NK-92 (cell line): ENCODE data around the gene RBMS1.
"Not testable (repeated sequence)": the region's sequence is repeated elsewhere in the genome, so short reads cannot be mapped to it uniquely, and the experiment has no call there.

Source experiments
- DNase-seq: peaks from one replicate; lab custom pipeline; 2025; ENCODE audit not compliant: unreplicated experiment; lab: John Stamatoyannopoulos, UW

The RBMS1 gene

DNA sequence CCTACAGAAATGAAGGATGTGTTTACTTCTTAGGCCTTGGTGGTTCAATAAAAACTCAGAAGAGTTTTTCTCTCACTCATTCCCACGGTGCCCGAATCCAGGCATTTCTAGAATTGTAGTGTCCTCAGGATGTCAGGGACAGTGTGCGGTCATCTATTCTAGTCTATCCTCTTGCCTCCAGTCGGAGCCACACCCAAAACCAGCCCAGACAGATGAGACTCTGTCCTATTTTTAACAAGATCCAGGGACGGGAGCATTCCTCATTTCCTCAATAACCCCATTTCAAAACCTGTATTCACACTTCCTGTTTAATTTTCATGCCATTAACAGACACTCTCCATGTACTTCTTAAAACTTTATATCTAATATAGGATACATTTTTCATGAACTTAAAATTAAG lies 11.6 kb upstream of the RBMS1 start:
- no peak for DNase-seq

DNA sequence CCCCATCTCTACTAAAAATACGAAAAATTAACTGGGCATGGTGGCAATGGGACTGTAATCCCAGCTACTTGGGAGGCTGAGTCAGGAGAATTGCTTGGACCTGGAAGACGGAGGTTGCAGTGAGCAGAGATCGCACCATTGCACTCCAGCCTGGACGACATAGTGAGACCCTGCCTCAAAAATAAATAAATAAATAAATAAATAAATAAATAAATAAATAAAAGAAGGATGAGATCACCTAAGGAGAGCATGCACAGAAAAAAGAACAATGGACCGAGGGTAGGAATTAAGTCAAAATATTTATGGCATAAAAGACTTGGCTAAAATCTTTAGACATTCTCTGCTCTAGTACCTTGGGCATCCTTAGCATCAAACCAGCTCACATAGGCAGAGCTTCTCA lies 8.9 kb upstream of the RBMS1 start:
- DNase-seq = no peak

DNA sequence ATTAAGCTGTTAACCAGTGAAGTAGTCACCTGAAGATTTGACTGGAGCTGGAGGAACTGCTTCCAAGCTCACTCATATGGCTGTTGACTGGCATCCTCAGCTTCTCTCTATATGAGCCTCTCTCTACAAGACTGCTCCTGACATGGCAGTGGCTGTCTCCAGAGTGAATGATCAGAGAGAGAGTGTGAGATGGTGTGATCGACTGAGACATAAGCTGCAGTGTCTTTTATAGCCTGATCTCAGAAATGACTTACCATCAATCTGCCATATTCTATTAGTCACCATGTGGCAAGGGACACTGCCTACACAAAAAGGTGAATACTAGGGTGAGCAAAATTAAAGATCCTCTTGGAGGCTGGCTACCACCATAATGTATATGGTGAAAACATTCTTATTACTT lies 7.8 kb upstream of the RBMS1 start:
- no peak for DNase-seq

DNA sequence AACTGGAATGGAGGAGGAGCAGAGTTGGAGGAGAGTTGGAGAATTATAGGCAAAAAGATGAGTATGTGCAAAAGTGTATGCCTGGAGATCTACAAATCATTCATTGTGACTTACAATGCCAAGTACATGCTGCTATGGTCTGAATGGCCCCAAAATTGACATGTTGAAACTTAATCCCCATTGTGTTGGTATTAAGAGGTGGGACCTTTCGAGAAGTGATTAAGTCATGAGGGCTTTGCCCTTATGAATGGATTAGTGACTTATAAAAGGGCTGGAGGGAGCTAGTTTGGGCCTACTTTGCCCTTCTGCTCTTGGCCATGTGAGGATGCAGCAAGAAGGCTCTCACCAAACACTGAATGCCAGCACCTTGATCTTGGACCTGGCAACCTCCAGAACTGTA lies 6.3 kb upstream of the RBMS1 start:
- no peak for DNase-seq

DNA sequence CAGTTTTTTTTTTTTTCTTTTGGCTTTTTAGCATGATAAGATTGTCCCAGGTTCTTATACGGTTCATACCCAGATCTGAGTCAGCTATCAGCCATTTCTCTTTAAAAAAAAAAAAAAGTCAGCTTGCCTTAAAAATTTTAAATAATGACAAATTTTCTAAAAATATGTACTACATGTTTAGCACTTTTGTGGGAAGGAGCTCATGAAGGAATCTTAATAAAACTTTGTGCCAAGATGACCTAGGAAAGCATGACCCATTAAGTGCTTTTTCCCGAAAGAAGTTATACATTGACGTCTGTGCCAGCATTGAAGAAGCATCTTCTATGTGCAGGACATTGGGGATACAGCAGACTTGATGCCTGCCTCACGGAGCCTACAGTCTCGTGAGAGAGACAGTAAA lies 4.5 kb upstream of the RBMS1 start:
- no peak for DNase-seq

DNA sequence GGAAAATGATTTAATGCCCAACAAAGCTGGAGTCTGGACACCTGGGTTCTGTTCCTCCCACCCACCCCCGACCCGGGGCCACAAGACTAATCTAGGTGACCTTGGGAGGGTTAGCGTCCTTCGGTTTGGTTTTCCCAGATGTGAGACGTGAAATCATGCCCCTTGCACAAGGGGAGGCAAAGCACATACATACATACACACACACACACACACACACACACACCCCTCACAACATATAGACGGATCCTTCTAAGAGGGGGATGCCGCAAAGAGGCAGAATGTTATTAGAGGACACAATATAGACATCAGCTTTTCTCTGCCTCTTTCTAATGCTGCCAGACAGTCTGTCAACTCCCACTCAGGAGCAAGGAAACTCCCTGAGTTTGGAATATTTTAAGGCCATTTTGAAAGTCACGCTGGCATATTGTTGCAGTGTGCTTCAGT lies 616 bp upstream of the RBMS1 start:
- no peak for DNase-seq

DNA sequence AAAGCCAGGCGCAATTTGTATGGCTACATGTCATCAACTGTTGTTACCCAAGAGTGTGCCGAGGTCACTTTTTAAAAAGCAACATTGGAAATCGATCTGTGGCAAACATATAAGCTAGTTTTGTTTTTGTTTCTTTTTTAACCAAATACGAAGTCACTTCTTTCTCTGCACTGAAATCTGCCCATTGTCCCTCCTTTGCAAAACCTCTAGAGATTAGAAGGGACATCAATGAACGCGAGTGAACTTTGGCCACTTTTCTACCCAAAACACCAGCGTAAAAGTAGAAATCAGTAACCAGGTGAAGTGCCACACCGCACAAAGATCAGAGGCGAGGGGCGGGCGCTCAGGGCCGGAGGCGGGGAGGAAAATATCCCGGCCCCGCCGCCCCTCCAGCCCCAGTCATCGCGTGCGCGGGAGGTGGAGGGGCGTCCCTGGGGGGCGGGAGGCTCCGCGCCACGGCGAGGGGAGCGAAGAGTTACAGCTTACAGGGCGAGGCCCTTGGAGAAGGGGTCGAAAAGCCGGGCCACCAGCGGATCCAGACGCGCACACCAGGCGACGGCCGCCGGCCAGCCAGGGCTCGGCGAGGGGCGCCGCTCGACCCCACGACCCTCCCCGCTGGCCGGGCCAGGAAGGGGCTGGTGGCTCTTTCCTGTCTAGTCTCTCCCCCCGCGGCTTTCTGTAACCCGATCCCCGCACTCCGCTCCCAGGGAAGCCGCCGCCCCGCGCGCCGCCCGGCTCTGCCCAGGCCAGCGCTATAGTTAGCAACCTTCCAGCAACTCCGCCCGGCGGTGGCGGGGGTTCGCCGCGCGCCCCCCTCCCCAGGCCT lies 993 bp downstream of the RBMS1 start:
- no peak for DNase-seq

DNA sequence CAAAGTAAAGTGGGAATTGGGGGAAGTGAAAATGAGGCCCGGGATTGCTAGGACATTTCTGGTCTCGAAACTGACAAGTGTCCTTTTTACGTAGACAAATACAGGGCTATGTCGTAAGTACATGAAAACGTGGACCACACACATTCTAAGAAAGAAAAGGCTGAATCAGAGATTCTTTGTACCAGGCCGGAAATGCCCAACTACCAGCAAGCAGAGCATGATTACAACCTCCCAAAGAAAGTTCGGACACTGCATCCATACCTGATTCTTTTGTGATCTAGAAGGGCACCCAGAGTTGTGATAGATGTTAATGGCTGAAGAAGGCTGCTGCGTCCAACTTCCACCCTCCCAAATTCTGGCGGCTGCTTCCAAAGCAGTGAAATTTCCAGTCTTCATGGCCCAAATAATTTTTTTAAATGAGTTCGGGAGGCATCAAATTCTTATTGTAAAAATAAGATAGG lies 1.7 kb downstream of the RBMS1 start:
- DNase-seq = no peak

DNA sequence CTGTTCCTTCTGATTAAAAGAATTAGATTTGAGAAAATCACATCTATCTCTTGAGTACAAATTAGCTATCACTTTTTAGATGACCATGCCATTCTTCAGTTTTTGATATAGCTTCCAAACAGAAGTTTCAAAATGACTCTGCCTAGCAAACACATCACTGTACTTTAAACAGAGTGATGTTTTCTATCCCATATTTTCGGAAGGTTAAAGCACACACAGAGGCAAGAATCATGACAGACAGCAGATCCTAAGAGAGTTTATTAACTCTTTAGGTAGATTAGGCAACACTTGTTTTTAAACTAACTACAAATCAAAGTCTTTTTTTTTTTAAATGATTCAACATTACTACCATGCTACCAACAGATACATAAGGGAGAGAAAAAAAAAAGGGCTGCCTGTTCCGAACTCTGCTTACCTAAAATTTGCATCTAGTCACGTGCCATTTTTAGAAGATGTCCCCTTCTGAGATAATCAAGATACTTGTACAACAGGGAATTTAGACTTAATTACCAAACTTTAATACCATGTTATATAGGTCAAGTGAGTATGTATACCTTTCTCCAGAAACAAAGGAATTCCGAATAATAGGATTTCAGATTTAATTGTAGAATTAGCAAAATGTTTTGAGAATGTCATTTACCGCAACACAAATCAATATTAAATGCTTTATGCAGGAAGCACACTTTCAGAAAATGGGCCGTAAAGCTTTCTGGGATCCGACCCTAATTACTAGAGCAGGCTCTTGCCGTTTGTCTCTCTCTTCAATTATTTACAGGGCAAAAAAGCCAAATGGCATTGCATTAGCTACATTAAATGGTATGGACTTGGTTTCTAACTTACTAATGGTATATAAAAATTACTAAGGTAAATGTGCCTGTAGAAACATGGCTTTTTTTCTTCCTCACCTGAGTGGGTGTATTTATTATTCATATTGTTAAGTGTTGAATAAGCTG lies 2.6 kb downstream of the RBMS1 start:
- DNase-seq = no peak

DNA sequence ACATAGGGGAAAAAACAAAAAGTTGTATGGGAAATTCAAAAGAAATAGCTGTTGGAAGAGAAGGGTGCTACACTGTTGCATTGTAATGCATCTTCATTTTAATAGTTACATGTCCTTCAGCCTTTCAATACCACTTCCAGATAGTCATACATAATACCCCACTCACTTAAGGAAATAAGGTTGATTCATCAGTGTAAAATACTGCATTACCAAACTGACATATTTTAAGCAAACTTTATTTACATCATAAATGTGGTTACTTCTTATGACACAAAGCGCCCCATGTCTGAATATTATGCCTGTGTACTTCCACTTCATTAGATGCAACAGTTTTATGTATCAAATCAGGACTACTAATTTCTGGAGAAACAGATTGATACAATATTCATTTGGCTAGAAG lies 4.5 kb downstream of the RBMS1 start:
- no peak for DNase-seq

DNA sequence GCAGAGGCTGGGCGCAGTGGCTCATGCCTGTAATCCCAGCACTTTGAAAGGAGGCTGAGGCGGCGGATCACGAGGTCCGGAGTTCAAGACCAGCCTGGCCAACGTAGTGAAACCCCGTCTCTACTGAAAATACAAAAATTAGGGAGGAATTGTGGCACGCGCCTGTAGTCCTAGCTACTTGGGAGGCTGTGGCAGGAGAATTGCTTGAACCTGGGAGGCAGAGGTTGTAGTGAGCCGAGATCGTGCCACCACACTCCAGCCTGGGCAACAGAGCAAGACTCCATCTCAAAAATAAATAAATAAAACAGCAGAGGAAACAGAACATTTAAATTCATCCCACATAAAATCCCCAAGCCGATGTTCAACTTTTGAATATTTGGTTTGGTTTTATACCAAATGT lies 5.3 kb downstream of the RBMS1 start:
- not testable (repeated sequence) for DNase-seq

DNA sequence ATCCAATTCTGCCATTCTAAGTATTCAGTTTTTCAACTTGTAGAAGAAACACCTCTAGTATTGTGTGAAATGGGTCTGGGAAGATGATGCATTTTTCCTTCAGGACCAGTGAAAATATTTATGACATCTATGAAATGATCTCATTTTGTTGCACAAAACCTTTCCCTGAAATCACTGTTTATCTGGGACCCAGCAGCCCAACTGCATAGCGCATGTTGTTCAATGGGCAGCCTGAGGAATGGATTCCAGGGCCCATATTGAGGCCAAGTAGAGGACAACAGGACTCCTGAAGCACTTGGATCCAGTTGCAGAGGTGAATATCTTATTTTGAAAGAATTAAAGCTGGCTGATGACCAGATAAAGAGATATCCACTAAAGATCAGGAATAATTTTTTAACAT lies 7.3 kb downstream of the RBMS1 start:
- DNase-seq = no peak

DNA sequence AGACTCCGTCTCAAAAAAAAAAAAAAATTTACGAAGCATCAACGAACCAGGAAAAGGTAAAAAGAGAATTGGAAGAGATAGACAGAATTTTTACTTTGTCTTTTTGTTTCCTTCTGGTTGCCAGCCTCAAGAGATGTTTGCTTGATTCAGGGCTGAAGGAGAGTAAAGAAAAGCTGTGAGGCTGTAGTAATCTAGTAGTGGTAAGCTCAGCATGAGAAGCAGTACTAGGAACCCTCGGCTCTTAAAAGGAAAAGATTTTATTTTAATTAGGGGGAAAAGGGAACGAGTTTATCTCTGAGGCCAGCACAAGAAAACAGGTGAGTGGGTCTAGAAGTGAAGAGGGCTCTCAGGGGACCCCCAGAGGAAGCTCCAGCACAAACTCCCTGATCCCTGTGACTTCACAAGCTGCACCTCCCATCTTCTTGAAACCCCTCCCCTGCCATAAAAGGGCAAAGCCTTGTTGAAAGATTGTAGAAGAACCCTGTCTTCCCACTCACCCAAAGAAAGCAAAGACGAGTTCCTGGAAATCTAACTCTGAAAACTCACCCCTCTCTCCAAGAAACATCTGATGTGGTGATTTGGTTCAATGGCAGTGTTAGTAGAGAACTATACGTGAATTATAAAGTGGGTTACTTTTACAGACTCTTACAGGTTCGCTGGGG lies 8.6 kb downstream of the RBMS1 start:
- no peak for DNase-seq

DNA sequence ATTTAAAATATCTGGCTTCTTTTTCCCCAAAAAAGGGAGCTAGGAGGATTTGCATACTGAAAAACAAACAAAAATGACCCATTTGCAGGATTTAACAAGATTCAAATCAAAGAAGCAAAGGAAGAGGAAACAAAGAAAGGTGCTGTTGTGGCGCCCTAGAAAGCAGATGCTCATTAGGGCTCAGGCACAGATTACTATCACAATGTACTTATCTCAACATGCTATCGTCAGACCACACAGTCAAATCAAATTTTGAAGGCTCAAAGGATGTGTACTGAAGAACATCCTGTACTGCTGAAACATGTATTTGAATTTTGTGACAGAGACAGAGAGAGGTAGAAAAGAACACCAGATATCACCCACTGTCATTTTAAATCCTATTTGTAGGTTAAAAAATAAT lies 10.9 kb downstream of the RBMS1 start:
- DNase-seq = no peak

DNA sequence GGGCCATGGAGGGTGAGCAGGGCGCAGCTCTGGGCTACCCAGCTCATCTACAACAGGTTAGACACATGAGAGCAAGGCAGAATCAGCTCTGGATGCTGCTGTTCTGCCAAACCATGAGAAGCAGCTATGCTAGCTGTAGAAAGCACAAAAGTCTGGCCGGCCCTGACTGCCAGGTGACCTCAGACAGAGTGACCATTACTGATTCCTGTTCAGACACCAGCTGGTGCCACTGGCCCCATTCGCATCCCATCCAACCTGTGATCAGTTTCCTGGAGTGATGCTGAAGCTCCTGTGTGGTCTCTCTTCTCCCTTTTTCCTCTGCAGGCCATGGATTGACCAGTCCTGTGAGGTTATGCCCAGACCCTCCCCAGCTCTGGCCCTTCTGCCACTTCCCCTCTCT lies 14.3 kb downstream of the RBMS1 start:
- DNase-seq = no peak

DNA sequence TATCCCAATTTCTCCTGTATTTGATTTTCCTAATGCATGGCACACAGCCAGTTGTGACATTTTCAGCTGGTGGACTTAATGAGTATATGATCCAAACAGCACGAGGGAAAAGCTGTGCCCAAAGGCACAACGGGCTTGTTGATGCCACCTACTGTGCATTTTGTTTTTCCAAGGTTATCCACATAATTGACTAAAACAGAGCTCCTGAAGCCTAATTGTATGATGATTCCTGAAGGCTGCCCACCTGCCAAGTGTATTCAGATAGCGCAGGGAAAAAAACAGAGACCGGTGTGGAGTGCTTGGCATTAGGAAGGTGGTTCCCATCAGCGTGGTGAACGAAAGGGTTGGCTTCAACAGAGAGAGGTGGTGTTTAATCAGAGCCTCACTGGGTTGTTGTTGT lies 14.9 kb downstream of the RBMS1 start:
- DNase-seq = no peak

DNA sequence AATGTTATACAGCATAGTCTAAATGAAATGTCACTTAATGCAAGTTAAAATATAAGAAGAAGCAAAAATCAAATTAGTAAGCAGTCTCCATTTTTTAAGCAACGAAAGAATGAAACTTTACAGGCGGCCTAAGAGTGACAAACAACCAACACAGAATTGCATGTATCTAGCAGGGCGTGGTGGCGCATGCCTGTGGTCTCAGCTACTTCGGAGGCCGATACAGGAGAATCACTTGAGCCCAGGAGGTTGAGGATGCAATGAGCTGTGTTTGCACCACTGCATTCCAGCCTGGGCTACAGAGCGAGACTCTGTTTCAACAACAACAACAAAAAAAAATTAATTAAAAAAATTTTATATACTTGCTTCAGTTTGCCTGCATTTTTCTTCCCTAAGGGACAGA lies 16.6 kb downstream of the RBMS1 start:
- DNase-seq = no peak

DNA sequence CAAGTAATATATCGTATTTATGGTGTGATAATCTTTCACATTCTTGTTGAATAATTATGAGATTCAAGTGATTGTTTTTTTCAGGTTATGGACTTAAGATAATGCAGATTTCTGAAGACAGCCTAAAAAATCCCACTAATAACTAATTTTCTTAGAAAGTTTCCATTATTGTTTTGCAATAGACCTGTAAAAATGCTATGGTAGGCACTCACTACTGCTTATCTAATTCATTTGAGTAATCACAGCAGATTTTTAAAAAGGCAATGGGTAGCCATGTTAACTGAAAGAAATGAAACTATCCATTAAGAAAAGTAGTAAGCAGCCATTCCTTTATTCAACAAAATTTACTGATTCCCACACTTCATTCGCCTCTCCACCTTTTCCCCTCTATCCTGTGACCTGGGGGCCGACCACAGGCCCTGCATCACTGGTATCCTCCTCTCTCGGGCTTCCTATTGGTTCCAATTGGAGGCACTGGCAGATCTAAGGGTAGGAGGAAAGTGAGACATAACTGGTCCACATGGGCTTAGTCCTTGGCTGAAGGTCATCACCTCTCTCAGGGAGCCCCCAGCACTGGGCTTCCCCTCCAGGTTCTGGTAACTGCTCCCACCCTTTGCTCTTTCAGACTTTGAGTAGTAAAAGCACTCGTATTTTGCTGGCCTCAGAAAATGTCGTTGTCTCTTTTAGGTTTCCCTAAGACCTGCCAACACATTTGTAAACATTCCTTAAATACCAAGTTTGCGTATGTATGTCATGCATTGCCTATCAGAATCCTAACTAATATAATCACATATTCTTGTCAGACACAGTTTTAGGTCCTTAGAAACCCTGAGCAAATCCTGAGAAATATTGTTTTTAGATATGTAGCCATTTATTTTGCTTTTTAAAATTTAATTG lies 18.5 kb downstream of the RBMS1 start:
- DNase-seq = no peak

DNA sequence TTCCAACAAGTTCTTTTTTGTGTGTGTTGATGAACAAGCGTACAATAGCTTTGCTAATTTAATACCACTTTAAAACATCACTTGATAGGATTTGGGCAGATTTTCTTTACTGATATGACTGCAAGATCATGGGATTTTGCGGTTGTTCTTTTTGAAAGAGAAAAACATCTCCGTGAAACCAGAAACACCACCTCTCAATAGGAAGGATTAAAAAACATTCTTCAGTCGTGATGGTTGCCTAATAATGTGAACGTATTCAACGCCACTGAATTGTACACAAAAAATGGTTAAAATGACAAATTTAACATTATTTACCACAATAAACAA lies 19.3 kb downstream of the RBMS1 start:
- no peak for DNase-seq

DNA sequence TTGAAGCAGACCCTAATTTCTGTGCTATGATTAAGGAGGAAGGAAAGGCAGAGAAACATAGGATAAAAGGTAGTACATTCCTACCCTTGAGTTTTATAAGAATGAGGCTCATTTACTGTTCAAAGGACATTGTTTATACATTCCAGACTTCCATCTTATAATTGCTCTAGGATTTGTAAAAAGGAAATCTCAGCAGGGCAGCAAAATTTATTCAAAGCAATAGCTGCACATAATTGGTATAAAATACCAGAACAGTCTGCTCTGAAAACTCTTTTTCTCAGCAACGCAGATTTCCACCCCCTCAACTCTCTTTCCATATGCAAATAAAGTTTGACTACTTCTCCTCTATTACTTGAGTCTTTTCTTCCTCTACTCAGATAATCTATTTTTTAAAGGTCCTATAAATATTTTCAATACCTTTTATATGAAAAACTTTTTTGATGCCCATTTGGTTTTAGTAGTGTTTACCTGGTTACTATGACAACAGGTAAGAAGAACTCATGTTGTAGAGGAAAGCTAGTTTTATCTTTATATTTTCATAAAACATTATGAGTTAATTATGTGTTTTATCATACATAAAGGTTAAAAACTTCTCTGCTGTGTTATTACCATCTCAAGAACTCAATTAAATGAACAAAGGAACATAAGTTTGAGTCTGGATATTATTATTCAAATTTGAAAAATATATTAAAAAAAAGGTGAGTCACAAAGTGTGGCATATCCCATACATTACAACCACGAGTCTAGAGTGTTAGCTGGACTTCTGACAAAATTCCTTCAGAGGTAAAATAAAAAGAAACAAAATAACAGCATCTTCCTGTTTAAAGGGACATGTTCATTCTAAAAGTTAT lies 19.9 kb downstream of the RBMS1 start:
- no peak for DNase-seq
